ENCODE data around the gene SECISBP2. TPM values are rescaled to one million over a fixed set of nuclear protein-coding genes. Genes with fewer than 3 reads are reported as not detected.
A peak's percentile ranks its signal among the peaks of the same experiment; 100 is the strongest.

SECISBP2 gene
- total and polyA plus RNA-seq, 2 donors from 2014 or later, result 27.0 to 59.8 TPM

DNA sequence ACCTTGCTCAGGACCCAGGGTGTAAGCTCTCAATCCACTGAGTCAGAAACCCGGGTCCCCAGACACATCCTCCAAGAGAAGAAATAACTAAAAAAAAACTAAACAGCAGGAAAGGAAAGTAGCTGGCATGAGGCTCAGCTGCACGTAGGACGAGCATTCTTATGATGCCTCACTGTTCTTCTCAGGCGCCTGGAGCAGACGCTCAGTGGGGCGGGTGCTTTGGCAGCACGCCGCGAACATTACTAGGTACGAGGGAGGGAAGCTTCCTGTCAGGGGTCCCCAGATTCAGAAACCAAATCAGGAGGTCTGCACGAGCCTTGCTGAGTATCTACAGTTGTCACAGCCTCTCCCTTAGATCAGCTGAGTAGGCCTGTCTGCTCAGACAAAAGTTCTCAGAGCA, 85.8 kb downstream of the SECISBP2 start:
- no peak overlapping the region for H3K4me3 ChIP-seq (ENCODE audit: low read length in 3 of 3)
- H3K9me3 ChIP-seq (ENCODE audit: control insufficient read depth in 2 of 3, insufficient read depth in 1 of 3, low read length in 3 of 3), result peaks cover 0 to 3% (median 0%) of the 10 kb centered on the region in 3 donors
- FAIRE-seq (no peak), DNase-seq (no peak)
- TF ChIP-seq, protein P1, sequence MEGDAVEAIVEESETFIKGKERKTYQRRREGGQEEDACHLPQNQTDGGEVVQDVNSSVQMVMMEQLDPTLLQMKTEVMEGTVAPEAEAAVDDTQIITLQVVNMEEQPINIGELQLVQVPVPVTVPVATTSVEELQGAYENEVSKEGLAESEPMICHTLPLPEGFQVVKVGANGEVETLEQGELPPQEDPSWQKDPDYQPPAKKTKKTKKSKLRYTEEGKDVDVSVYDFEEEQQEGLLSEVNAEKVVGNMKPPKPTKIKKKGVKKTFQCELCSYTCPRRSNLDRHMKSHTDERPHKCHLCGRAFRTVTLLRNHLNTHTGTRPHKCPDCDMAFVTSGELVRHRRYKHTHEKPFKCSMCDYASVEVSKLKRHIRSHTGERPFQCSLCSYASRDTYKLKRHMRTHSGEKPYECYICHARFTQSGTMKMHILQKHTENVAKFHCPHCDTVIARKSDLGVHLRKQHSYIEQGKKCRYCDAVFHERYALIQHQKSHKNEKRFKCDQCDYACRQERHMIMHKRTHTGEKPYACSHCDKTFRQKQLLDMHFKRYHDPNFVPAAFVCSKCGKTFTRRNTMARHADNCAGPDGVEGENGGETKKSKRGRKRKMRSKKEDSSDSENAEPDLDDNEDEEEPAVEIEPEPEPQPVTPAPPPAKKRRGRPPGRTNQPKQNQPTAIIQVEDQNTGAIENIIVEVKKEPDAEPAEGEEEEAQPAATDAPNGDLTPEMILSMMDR (IDR thresholded peaks at IDR 0.05; ENCODE audit: borderline replicate concordance, extremely low read depth, insufficient read depth), result no peak
- no peak overlapping the region for H3K27ac ChIP-seq (ENCODE audit: low read depth in 2 of 2, low read length in 2 of 2)
- intact Hi-C loops (cut with DNase I), result no loop called here
- no peak overlapping the region for H3K9ac ChIP-seq (ENCODE audit: low read length in 3 of 3)
- H3K4me1 ChIP-seq (ENCODE audit: control insufficient read depth in 2 of 3, insufficient read depth in 2 of 3, low read depth in 1 of 3, low read length in 3 of 3), result peaks cover 0 to 12% (median 2%) of the 10 kb centered on the region in 3 donors
- H3K27me3 ChIP-seq (ENCODE audit: control insufficient read depth, insufficient read depth, low read length), result no peaks in the 10 kb centered on the region
- H3K36me3 ChIP-seq (ENCODE audit: control insufficient read depth in 2 of 3, insufficient read depth in 3 of 3, low read length in 3 of 3), result peaks cover 0 to 15% (median 11%) of the 10 kb centered on the region in 3 donors

DNA sequence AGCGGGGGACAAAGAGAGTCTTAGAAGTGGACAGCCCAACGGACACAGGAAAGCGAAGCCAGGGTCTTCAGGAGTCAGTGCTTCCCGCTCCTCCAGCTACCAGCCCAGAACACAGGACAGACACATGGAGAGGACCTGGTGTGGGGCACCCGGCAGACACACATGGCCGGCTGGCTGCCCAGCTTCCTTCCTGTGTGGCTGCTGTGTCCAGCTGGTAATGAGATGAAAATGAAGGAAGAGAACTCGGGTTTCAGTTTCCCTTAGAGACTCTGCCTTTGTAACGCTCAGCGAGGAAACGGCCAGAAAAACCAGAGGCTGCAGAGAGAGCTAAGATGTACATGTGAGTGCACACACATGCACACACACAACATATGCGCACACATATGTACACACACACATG, 87.5 kb downstream of the SECISBP2 start:
- Histone ChIP-seq H3K27ac (ENCODE audit: low read depth in 2 of 2, low read length in 2 of 2) (no peak overlapping the region), H3K9me3 (ENCODE audit: control insufficient read depth in 2 of 3, insufficient read depth in 1 of 3, low read length in 3 of 3) (peaks cover 0 to 3% (median 0%) of the 10 kb centered on the region in 3 donors), H3K4me3 (ENCODE audit: low read length in 3 of 3) (peak overlapping the region in 1 of 3 donors; percentile 7), H3K4me1 (ENCODE audit: control insufficient read depth in 2 of 3, insufficient read depth in 2 of 3, low read depth in 1 of 3, low read length in 3 of 3) (peaks cover 0 to 17% (median 4%) of the 10 kb centered on the region in 3 donors), H3K36me3 (ENCODE audit: control insufficient read depth in 2 of 3, insufficient read depth in 3 of 3, low read length in 3 of 3) (peaks cover 0 to 15% (median 11%) of the 10 kb centered on the region in 3 donors), H3K27me3 (ENCODE audit: control insufficient read depth, insufficient read depth, low read length) (no peaks in the 10 kb centered on the region), H3K9ac (ENCODE audit: low read length in 3 of 3) (no peak overlapping the region)
- FAIRE-seq (no peak), DNase-seq (peak in 2 of 5 donors; percentile 48 to 54)
- intact Hi-C loops (cut with DNase I), result no loop called here
- TF ChIP-seq, protein P1 (IDR thresholded peaks at IDR 0.05; ENCODE audit: borderline replicate concordance, extremely low read depth, insufficient read depth), result no peak

DNA sequence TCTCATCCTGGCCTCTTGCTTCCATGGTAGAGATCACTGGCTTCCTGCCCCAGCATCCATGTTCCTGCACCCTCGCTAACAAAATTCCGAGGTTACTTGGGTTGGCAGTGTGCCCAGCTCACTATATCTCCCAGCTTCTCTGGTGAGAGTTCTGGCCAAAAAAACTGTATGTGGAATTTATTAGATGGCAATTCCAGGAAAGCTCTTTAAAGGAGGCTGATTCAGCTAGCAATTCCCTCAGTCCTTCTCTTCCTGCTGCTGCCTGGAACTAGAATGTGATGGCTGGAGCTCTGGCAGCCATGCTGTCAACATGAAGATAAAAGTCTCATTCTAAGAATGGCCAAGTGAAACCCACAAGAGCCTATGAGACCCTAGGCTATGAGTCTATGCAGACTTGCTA, 88.8 kb downstream of the SECISBP2 start:
- Histone ChIP-seq H3K9ac (ENCODE audit: low read length in 3 of 3) (no peak overlapping the region), H3K36me3 (ENCODE audit: control insufficient read depth in 2 of 3, insufficient read depth in 3 of 3, low read length in 3 of 3) (peaks cover 0 to 8% (median under 1%) of the 10 kb centered on the region in 3 donors), H3K27ac (ENCODE audit: low read depth in 2 of 2, low read length in 2 of 2) (no peak overlapping the region), H3K27me3 (ENCODE audit: control insufficient read depth, insufficient read depth, low read length) (no peaks in the 10 kb centered on the region), H3K4me1 (ENCODE audit: control insufficient read depth in 2 of 3, insufficient read depth in 2 of 3, low read depth in 1 of 3, low read length in 3 of 3) (peaks cover 0 to 18% (median 4%) of the 10 kb centered on the region in 3 donors), H3K4me3 (ENCODE audit: low read length in 3 of 3) (no peak overlapping the region), H3K9me3 (ENCODE audit: control insufficient read depth in 2 of 3, insufficient read depth in 1 of 3, low read length in 3 of 3) (peaks cover 0 to 3% (median 0%) of the 10 kb centered on the region in 3 donors)
- TF ChIP-seq, protein P1 (IDR thresholded peaks at IDR 0.05; ENCODE audit: borderline replicate concordance, extremely low read depth, insufficient read depth), result no peak
- DNase-seq (no peak), FAIRE-seq (no peak)
- intact Hi-C loops (cut with DNase I), result no loop called here
